Prostate gland (tissue), 2 donors: ENCODE data around the gene RBM20.

Experiments
- POLR2A ChIP-seq: fragments of 450-650 bp; IDR thresholded peaks from one replicate; pipeline ENCODE4 v1.6.1; 2016; ENCODE audit warnings: antibody characterized with exemption, mild to moderate bottlenecking
- TF ChIP-seq, protein P1 (sequence below), 4 experiments: fragments of 200-600 bp in 2 of 4; fragments of 450-650 bp in 2 of 4; sonication (generic) in 2 of 4; IDR thresholded peaks; 1 replicate in 3 of 4; 2 replicates in 1 of 4; pipeline ENCODE4 v1.5.1; 2016 to 2019; ENCODE audit warnings: antibody characterized with exemption in 4 of 4, mild to moderate bottlenecking in 2 of 4, moderate library complexity in 2 of 4

DNA sequence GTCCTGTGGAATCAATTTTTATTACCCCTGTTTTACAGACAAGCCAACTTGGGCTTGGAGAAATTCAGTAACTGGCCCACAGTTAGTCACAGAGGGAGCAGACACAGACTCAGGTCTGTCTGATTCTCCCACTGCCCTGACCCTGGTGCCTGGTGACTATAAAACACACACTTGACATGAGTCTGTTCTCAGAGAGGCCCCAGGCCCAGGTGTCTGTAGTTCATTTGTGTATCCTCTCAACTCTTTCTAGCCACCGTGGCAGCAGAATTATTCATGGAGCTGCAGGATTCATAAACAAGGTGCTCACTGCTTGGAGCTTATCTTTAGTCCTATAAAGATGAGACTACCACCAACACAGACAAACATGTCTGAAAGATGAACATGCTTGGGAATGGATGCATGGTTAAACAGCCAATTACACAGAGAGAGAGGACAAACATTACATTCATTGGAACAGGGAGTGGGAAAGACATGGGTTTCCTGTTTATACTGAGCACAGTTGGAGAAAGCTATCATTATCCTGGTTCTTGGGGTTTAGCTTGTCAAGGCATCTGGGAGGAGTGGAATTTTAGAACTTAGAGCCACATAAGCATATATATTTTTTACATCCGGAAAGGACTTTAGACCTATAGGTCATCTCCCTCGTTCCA lies 148.5 kb downstream of the RBM20 start:
- TF ChIP-seq POLR2A = no peak
- TF ChIP-seq, protein P1, sequence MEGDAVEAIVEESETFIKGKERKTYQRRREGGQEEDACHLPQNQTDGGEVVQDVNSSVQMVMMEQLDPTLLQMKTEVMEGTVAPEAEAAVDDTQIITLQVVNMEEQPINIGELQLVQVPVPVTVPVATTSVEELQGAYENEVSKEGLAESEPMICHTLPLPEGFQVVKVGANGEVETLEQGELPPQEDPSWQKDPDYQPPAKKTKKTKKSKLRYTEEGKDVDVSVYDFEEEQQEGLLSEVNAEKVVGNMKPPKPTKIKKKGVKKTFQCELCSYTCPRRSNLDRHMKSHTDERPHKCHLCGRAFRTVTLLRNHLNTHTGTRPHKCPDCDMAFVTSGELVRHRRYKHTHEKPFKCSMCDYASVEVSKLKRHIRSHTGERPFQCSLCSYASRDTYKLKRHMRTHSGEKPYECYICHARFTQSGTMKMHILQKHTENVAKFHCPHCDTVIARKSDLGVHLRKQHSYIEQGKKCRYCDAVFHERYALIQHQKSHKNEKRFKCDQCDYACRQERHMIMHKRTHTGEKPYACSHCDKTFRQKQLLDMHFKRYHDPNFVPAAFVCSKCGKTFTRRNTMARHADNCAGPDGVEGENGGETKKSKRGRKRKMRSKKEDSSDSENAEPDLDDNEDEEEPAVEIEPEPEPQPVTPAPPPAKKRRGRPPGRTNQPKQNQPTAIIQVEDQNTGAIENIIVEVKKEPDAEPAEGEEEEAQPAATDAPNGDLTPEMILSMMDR (IDR thresholded peaks at IDR 0.05) = no peak
